ENCODE measurements around the gene FAM43B.

The FAM43B gene

GRCh38 chr1:20574686-20575540 is 22.5 kb downstream of the FAM43B start:
- H3K9ac ChIP-seq (ENCODE audit: low read length) = no peak overlapping the region
- H3K36me3 ChIP-seq (ENCODE audit: control insufficient read depth in 1 of 2, insufficient read depth in 2 of 2, low read length in 2 of 2) = no peaks in the 10 kb centered on the region
- H3K4me2 ChIP-seq (ENCODE audit: low read length) = no peak overlapping the region
- no peaks in the 10 kb centered on the region for H3K79me2 ChIP-seq (ENCODE audit: control insufficient read depth, insufficient read depth, low read length, poor library complexity)
- no peaks in the 10 kb centered on the region for H3K27me3 ChIP-seq (ENCODE audit: insufficient read depth, low read length)
- no peak overlapping the region for H3K4ac ChIP-seq (ENCODE audit: low read depth, low read length)
- H3K14ac ChIP-seq (ENCODE audit: low read length) = no peak overlapping the region
- DNase-seq = peak; percentile 77 to 78
- H4K8ac ChIP-seq (ENCODE audit: low read depth, low read length) = no peak overlapping the region
- no peak overlapping the region for H3K4me3 ChIP-seq (ENCODE audit: low read depth, low read length)
- H2AK5ac ChIP-seq (ENCODE audit: low read length) = no peak overlapping the region
- H2AFZ ChIP-seq (ENCODE audit: insufficient read depth, low read length, poor library complexity) = no peak overlapping the region
- H4K12ac ChIP-seq (ENCODE audit: low read depth, low read length) = no peak overlapping the region
- WGBS (ENCODE audit: extremely low coverage, insufficient coverage, insufficient read length) = no CpG with 5 or more reads among the region's 18 CpGs
- H2BK120ac ChIP-seq (ENCODE audit: insufficient read depth, low read length, poor library complexity) = no peak overlapping the region
- H4K91ac ChIP-seq (ENCODE audit: low read depth, low read length) = no peak overlapping the region
- H2BK12ac ChIP-seq (ENCODE audit: low read length) = no peak overlapping the region
- no peaks in the 10 kb centered on the region for H3K79me1 ChIP-seq (ENCODE audit: low read length)
- no peak overlapping the region for H3K23ac ChIP-seq (ENCODE audit: low read length)
- no peaks in the 10 kb centered on the region for H3K4me1 ChIP-seq (ENCODE audit: control insufficient read depth in 1 of 2, insufficient read depth in 2 of 2, low read length in 2 of 2)
- H3K18ac ChIP-seq (ENCODE audit: low read length) = no peak overlapping the region
- peaks cover 2% of the 10 kb centered on the region for H3K9me3 ChIP-seq (ENCODE audit: insufficient read depth, low read depth, low read length)
- no peak overlapping the region for H2BK5ac ChIP-seq (ENCODE audit: low read depth, low read length, poor library complexity)
- H3K27ac ChIP-seq (ENCODE audit: low read depth, low read length) = no peak overlapping the region

- Histone ChIP-seq H3K4ac (ENCODE audit: low read depth, low read length) (no peak overlapping the region), H3K79me1 (ENCODE audit: low read length) (no peaks in the 10 kb centered on the region), H3K23ac (ENCODE audit: low read length) (no peak overlapping the region), H2BK120ac (ENCODE audit: insufficient read depth, low read length, poor library complexity) (no peak overlapping the region), H3K9ac (ENCODE audit: low read length) (no peak overlapping the region), H2BK5ac (ENCODE audit: low read depth, low read length, poor library complexity) (no peak overlapping the region), H3K9me3 (ENCODE audit: insufficient read depth, low read depth, low read length) (peaks cover 2% of the 10 kb centered on the region), H4K8ac (ENCODE audit: low read depth, low read length) (no peak overlapping the region), H2BK12ac (ENCODE audit: low read length) (no peak overlapping the region), H3K79me2 (ENCODE audit: control insufficient read depth, insufficient read depth, low read length, poor library complexity) (no peaks in the 10 kb centered on the region), H3K14ac (ENCODE audit: low read length) (no peak overlapping the region), H3K27ac (ENCODE audit: low read depth, low read length) (no peak overlapping the region), H3K18ac (ENCODE audit: low read length) (no peak overlapping the region), H3K36me3 (ENCODE audit: control insufficient read depth in 1 of 2, insufficient read depth in 2 of 2, low read length in 2 of 2) (no peaks in the 10 kb centered on the region), H2AFZ (ENCODE audit: insufficient read depth, low read length, poor library complexity) (no peak overlapping the region), H3K4me3 (ENCODE audit: low read depth, low read length) (no peak overlapping the region), H3K4me1 (ENCODE audit: control insufficient read depth in 1 of 2, insufficient read depth in 2 of 2, low read length in 2 of 2) (no peaks in the 10 kb centered on the region), H4K12ac (ENCODE audit: low read depth, low read length) (no peak overlapping the region), H4K91ac (ENCODE audit: low read depth, low read length) (no peak overlapping the region), H3K4me2 (ENCODE audit: low read length) (no peak overlapping the region), H3K27me3 (ENCODE audit: insufficient read depth, low read length) (no peaks in the 10 kb centered on the region), H2AK5ac (ENCODE audit: low read length) (no peak overlapping the region)
- WGBS (ENCODE audit: extremely low coverage, insufficient coverage, insufficient read length) = no CpG with 5 or more reads among the region's 10 CpGs
- peak in 1 of 2 donors; percentile 60 for DNase-seq
Measured at GRCh38 chr1:20575541-20576336, 23.4 kb downstream of the FAM43B start.

GRCh38 chr1:20578062-20578461 is 25.7 kb downstream of the FAM43B start:
- H3K9ac ChIP-seq (ENCODE audit: low read length) = no peak overlapping the region
- no peak overlapping the region for H3K27ac ChIP-seq (ENCODE audit: low read depth, low read length)
- H3K4me1 ChIP-seq (ENCODE audit: control insufficient read depth in 1 of 2, insufficient read depth in 2 of 2, low read length in 2 of 2) = no peaks in the 10 kb centered on the region
- no peak overlapping the region for H4K91ac ChIP-seq (ENCODE audit: low read depth, low read length)
- no peaks in the 10 kb centered on the region for H3K79me1 ChIP-seq (ENCODE audit: low read length)
- H3K4me3 ChIP-seq (ENCODE audit: low read depth, low read length) = no peak overlapping the region
- H2BK120ac ChIP-seq (ENCODE audit: insufficient read depth, low read length, poor library complexity) = no peak overlapping the region
- no peak overlapping the region for H2BK5ac ChIP-seq (ENCODE audit: low read depth, low read length, poor library complexity)
- H2AFZ ChIP-seq (ENCODE audit: insufficient read depth, low read length, poor library complexity) = no peak overlapping the region
- no peaks in the 10 kb centered on the region for H3K36me3 ChIP-seq (ENCODE audit: control insufficient read depth in 1 of 2, insufficient read depth in 2 of 2, low read length in 2 of 2)
- H3K9me3 ChIP-seq (ENCODE audit: insufficient read depth, low read depth, low read length) = no peaks in the 10 kb centered on the region
- peak; percentile 61 to 78 for DNase-seq
- H3K23ac ChIP-seq (ENCODE audit: low read length) = no peak overlapping the region
- no peak overlapping the region for H4K8ac ChIP-seq (ENCODE audit: low read depth, low read length)
- H3K4me2 ChIP-seq (ENCODE audit: low read length) = no peak overlapping the region
- no peaks in the 10 kb centered on the region for H3K79me2 ChIP-seq (ENCODE audit: control insufficient read depth, insufficient read depth, low read length, poor library complexity)
- H3K18ac ChIP-seq (ENCODE audit: low read length) = no peak overlapping the region
- no peak overlapping the region for H2BK12ac ChIP-seq (ENCODE audit: low read length)
- H4K12ac ChIP-seq (ENCODE audit: low read depth, low read length) = no peak overlapping the region
- no peak overlapping the region for H2AK5ac ChIP-seq (ENCODE audit: low read length)
- H3K27me3 ChIP-seq (ENCODE audit: insufficient read depth, low read length) = no peaks in the 10 kb centered on the region
- no peak overlapping the region for H3K4ac ChIP-seq (ENCODE audit: low read depth, low read length)
- no peak overlapping the region for H3K14ac ChIP-seq (ENCODE audit: low read length)
- WGBS (ENCODE audit: extremely low coverage, insufficient coverage, insufficient read length) = no CpG with 5 or more reads among the region's 3 CpGs

- no peak overlapping the region for H4K91ac ChIP-seq (ENCODE audit: low read depth, low read length)
- H3K27ac ChIP-seq (ENCODE audit: low read depth, low read length) = no peak overlapping the region
- H2BK120ac ChIP-seq (ENCODE audit: insufficient read depth, low read length, poor library complexity) = no peak overlapping the region
- WGBS (ENCODE audit: extremely low coverage, insufficient coverage, insufficient read length) = no CpG with 5 or more reads among the region's 13 CpGs
- H3K9me3 ChIP-seq (ENCODE audit: insufficient read depth, low read depth, low read length) = no peaks in the 10 kb centered on the region
- H2BK5ac ChIP-seq (ENCODE audit: low read depth, low read length, poor library complexity) = no peak overlapping the region
- H3K14ac ChIP-seq (ENCODE audit: low read length) = no peak overlapping the region
- no peak overlapping the region for H2AK5ac ChIP-seq (ENCODE audit: low read length)
- H3K4ac ChIP-seq (ENCODE audit: low read depth, low read length) = no peak overlapping the region
- no peaks in the 10 kb centered on the region for H3K4me1 ChIP-seq (ENCODE audit: control insufficient read depth in 1 of 2, insufficient read depth in 2 of 2, low read length in 2 of 2)
- H3K79me2 ChIP-seq (ENCODE audit: control insufficient read depth, insufficient read depth, low read length, poor library complexity) = no peaks in the 10 kb centered on the region
- no peaks in the 10 kb centered on the region for H3K36me3 ChIP-seq (ENCODE audit: control insufficient read depth in 1 of 2, insufficient read depth in 2 of 2, low read length in 2 of 2)
- H2AFZ ChIP-seq (ENCODE audit: insufficient read depth, low read length, poor library complexity) = no peak overlapping the region
- H2BK12ac ChIP-seq (ENCODE audit: low read length) = no peak overlapping the region
- DNase-seq = peak in 1 of 2 donors; percentile 78
- H3K27me3 ChIP-seq (ENCODE audit: insufficient read depth, low read length) = no peaks in the 10 kb centered on the region
- H3K18ac ChIP-seq (ENCODE audit: low read length) = no peak overlapping the region
- H3K79me1 ChIP-seq (ENCODE audit: low read length) = no peaks in the 10 kb centered on the region
- H4K12ac ChIP-seq (ENCODE audit: low read depth, low read length) = no peak overlapping the region
- H3K23ac ChIP-seq (ENCODE audit: low read length) = no peak overlapping the region
- no peak overlapping the region for H3K4me2 ChIP-seq (ENCODE audit: low read length)
- H4K8ac ChIP-seq (ENCODE audit: low read depth, low read length) = no peak overlapping the region
- H3K4me3 ChIP-seq (ENCODE audit: low read depth, low read length) = no peak overlapping the region
- no peak overlapping the region for H3K9ac ChIP-seq (ENCODE audit: low read length)
Measured at GRCh38 chr1:20578721-20579395, 26.5 kb downstream of the FAM43B start.

Measured in trophoblast cell (in vitro differentiated cells and primary cell).